HepG2 (cell line): ENCODE results near the gene KANSL3.

Experiments used
- KLF16 ChIP-seq, 2 experiments: sonication (generic) in 1 of 2; formaldehyde crosslinking in 1 of 2; IDR thresholded peaks; 2 replicates each; pipeline versions ENCODE4 v1.6.1 to v1.8.0; 2016 to 2023; ENCODE audit warnings: missing genetic modification reagents in 2 of 2, missing compliant biosample characterization in 1 of 2
- MAX ChIP-seq: IDR thresholded peaks from 2 replicates; pipeline ENCODE4 v1.6.1; 2012; ENCODE audit warnings: inconsistent platforms
- MBNL3 ChIP-seq: fragments of 250-450 bp; sonication (Bioruptor Pico); conservative IDR thresholded peaks from 2 replicates; pipeline ENCODE4 v1.8.0; 2022; ENCODE audit warnings: mild to moderate bottlenecking, inconsistent platforms
- ZNF10 ChIP-seq: sonication (generic); formaldehyde crosslinking; IDR thresholded peaks from 2 replicates; pipeline ENCODE4 v1.4.0; 2020; ENCODE audit warnings: mild to moderate bottlenecking, low read depth, missing genetic modification reagents, borderline replicate concordance
- ZNF274 ChIP-seq: sonication (generic); formaldehyde crosslinking; IDR thresholded peaks from 2 replicates; pipeline ENCODE4 v1.5.1; 2020; ENCODE audit warnings: mild to moderate bottlenecking, missing genetic modification reagents
- ZSCAN12 ChIP-seq: sonication (generic); formaldehyde crosslinking; IDR thresholded peaks from 2 replicates; pipeline ENCODE4 v1.9.0; 2021; ENCODE audit warnings: mild to moderate bottlenecking, missing genetic modification reagents
- TF ChIP-seq, protein P1 (sequence below): sonication (generic); formaldehyde crosslinking; IDR thresholded peaks from 2 replicates; pipeline ENCODE4 v1.4.0; 2020; ENCODE audit warnings: missing genetic modification reagents
- TF ChIP-seq, protein P2 (sequence below): sonication (generic); formaldehyde crosslinking; IDR thresholded peaks from 2 replicates; pipeline ENCODE4 v1.8.1; 2023; ENCODE audit warnings: missing genetic modification reagents, mild to moderate bottlenecking, borderline replicate concordance

- TF ChIP-seq ZNF274 (CRISPR knock-in tag), result no peak
- TF ChIP-seq ZSCAN12 (CRISPR knock-in tag), result no peak
- TF ChIP-seq MAX, result no peak
- TF ChIP-seq, protein P1, sequence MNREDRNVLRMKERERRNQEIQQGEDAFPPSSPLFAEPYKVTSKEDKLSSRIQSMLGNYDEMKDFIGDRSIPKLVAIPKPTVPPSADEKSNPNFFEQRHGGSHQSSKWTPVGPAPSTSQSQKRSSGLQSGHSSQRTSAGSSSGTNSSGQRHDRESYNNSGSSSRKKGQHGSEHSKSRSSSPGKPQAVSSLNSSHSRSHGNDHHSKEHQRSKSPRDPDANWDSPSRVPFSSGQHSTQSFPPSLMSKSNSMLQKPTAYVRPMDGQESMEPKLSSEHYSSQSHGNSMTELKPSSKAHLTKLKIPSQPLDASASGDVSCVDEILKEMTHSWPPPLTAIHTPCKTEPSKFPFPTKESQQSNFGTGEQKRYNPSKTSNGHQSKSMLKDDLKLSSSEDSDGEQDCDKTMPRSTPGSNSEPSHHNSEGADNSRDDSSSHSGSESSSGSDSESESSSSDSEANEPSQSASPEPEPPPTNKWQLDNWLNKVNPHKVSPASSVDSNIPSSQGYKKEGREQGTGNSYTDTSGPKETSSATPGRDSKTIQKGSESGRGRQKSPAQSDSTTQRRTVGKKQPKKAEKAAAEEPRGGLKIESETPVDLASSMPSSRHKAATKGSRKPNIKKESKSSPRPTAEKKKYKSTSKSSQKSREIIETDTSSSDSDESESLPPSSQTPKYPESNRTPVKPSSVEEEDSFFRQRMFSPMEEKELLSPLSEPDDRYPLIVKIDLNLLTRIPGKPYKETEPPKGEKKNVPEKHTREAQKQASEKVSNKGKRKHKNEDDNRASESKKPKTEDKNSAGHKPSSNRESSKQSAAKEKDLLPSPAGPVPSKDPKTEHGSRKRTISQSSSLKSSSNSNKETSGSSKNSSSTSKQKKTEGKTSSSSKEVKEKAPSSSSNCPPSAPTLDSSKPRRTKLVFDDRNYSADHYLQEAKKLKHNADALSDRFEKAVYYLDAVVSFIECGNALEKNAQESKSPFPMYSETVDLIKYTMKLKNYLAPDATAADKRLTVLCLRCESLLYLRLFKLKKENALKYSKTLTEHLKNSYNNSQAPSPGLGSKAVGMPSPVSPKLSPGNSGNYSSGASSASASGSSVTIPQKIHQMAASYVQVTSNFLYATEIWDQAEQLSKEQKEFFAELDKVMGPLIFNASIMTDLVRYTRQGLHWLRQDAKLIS (CRISPR knock-in tag), result no peak
- TF ChIP-seq MBNL3, result no peak
- TF ChIP-seq KLF16 (CRISPR knock-in tag; IDR thresholded peaks at IDR 0.05), result no peak
- TF ChIP-seq ZNF10 (CRISPR knock-in tag), result no peak
- TF ChIP-seq, protein P2, sequence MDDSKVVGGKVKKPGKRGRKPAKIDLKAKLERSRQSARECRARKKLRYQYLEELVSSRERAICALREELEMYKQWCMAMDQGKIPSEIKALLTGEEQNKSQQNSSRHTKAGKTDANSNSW (CRISPR knock-in tag), result 0 out of 2 replicates have a peak, but pooled peaks have one; percentile 3
Measured at GRCh38 chr2:96684883-96685576, 46.9 kb upstream of the KANSL3 start.
